Retina (tissue), 1 donor: ENCODE data around the gene NAV2.

ENCODE experiments used
- DNase-seq: peaks from one replicate; pipeline ENCODE4 v3.0.0-alpha.2; 2016

Gene NAV2

GRCh38 chr11:19785265-19785664, 72.6 kb downstream of the NAV2 start:
- DNase-seq: no peak

- DNase-seq: no peak
These were observed 74.0 kb downstream of the NAV2 start for GRCh38 chr11:19786644-19787043.

- no peak for DNase-seq
These were observed 75.8 kb downstream of the NAV2 start for GRCh38 chr11:19788435-19788834.

- DNase-seq: no peak
These were observed 76.6 kb downstream of the NAV2 start for GRCh38 chr11:19789245-19789644.

- no peak for DNase-seq
These were observed 77.4 kb downstream of the NAV2 start for GRCh38 chr11:19789835-19790710.

GRCh38 chr11:19790831-19791552, 78.4 kb downstream of the NAV2 start:
- no peak for DNase-seq

GRCh38 chr11:19792510-19792909, 79.9 kb downstream of the NAV2 start:
- no peak for DNase-seq

GRCh38 chr11:19793326-19793725, 80.7 kb downstream of the NAV2 start:
- DNase-seq: no peak

GRCh38 chr11:19794161-19794560, 81.5 kb downstream of the NAV2 start:
- DNase-seq: no peak

- DNase-seq: no peak
These were observed 82.4 kb downstream of the NAV2 start for GRCh38 chr11:19795082-19795481.

- DNase-seq: no peak
These were observed 87.5 kb downstream of the NAV2 start for GRCh38 chr11:19800162-19800561.

GRCh38 chr11:19800714-19801519, 88.3 kb downstream of the NAV2 start:
- no peak for DNase-seq

GRCh38 chr11:19802773-19803293, 90.2 kb downstream of the NAV2 start:
- no peak for DNase-seq

- no peak for DNase-seq
These were observed 90.9 kb downstream of the NAV2 start for GRCh38 chr11:19803506-19803998.

- peak; percentile 58 for DNase-seq
These were observed 92.7 kb downstream of the NAV2 start for GRCh38 chr11:19805376-19805775.

- DNase-seq: no peak
These were observed 93.2 kb downstream of the NAV2 start for GRCh38 chr11:19805827-19806226.

GRCh38 chr11:19806251-19806650, 93.6 kb downstream of the NAV2 start:
- no peak for DNase-seq

- no peak for DNase-seq
These were observed 95.7 kb downstream of the NAV2 start for GRCh38 chr11:19808076-19808911.

- DNase-seq: no peak
These were observed 98.2 kb downstream of the NAV2 start for GRCh38 chr11:19810852-19811251.

- DNase-seq: no peak
These were observed 98.7 kb downstream of the NAV2 start for GRCh38 chr11:19811380-19811779.

- DNase-seq: no peak
These were observed 99.5 kb downstream of the NAV2 start for GRCh38 chr11:19812096-19812495.

GRCh38 chr11:19812710-19813109, 100.1 kb downstream of the NAV2 start:
- no peak for DNase-seq
